Right lobe of liver (tissue), 6 donors: ENCODE data around the gene DLG2. TPM values are rescaled to one million over a fixed set of nuclear protein-coding genes. Genes with fewer than 3 reads are reported as not detected.

Experiments
- ATAC-seq, 4 donors: fragments of 200-7000 bp; cut with Tn5 transposase; one replicate each; pipeline ENCODE4 v1.9.1; 2020; ENCODE audit warnings: mild to moderate bottlenecking in 4 of 4, moderate library complexity in 4 of 4
- DNase-seq, 3 donors: peaks; one replicate each; pipeline ENCODE4 v3.0.0-alpha.2; 2020
- H3K27ac ChIP-seq, 3 donors: fragments of 200-600 bp; one replicate each; pipeline ENCODE4 v1.8.0; 2022
- H3K27me3 ChIP-seq, 2 donors: fragments of 200-600 bp; one replicate each; pipeline ENCODE4 v1.8.0; 2022
- H3K36me3 ChIP-seq, 4 donors: fragments of 200-600 bp; sonication (generic) in 1 of 4; one replicate each; pipeline versions ENCODE4 v1.5.1 to v1.8.0; 2017 to 2022; ENCODE audit warnings: control low read depth in 1 of 4
- H3K4me1 ChIP-seq, 4 donors: fragments of 200-600 bp; sonication (generic) in 1 of 4; one replicate each; pipeline versions ENCODE4 v1.5.1 to v1.8.0; 2017 to 2022; ENCODE audit warnings: control low read depth in 1 of 4
- H3K4me3 ChIP-seq, 3 donors: fragments of 200-600 bp; one replicate each; pipeline ENCODE4 v1.8.0; 2022
- H3K9me3 ChIP-seq, 4 donors: fragments of 200-600 bp; sonication (generic) in 1 of 4; one replicate each; pipeline versions ENCODE4 v1.5.1 to v1.8.0; 2017 to 2022; ENCODE audit warnings: control low read depth in 1 of 4
- POLR2A ChIP-seq: fragments of 450-650 bp; IDR thresholded peaks from one replicate; pipeline ENCODE4 v1.6.1; 2017; ENCODE audit warnings: antibody characterized with exemption, mild to moderate bottlenecking
- WGBS: methylation state at CpG from one replicate; pipeline ENCODE4 v1.1.6; 2018; ENCODE audit warnings: low coverage, low lambda C conversion rate; ENCODE audit not compliant: insufficient coverage; ENCODE audit errors: missing lambda C conversion rate; 5-methylcytosine and 5-hydroxymethylcytosine counted together
- intact Hi-C, 2 donors: fragments of 100-400 bp; cut with DNase I; formaldehyde crosslinking; loops; one replicate each; pipeline versions ENCODE4 v1.11.2 to v1.14.1; 2022
- total RNA-seq, 6 experiments: library from RNA; depleted of rRNA in 2 of 6; stranded (reverse); fragments of >200 nt in 2 of 6; fragmentation: NEBNext Ultra II Directional in 3 of 6; extraction: Animal tissue kit (Norgen Biotek cat#: 25700) in 3 of 6; gene quantifications; one replicate each; pipeline versions ENCODE4 v1.1.0 to v1.2.4, GENCODE V29; 2016 to 2023
- TF ChIP-seq, protein P1 (sequence below), 4 donors: fragments of 200-600 bp in 3 of 4; fragments of 450-650 bp in 1 of 4; IDR thresholded peaks; one replicate each; pipeline versions ENCODE4 v1.5.1 to v1.8.0; 2016 to 2022; ENCODE audit warnings: antibody characterized with exemption in 4 of 4, mild to moderate bottlenecking in 2 of 4
- donor health status: DM: no; HTN: yes; CAD: no.
- donor health status: DM: no; HTN: no; CAD: no.
- donor health status: DM: no; HTN: no; CAD: no.
- donor health status: DM: no; HTN: yes; CAD: no.
- donor health status: DM: no; HTN: yes; CAD: no.

Gene DLG2
- total RNA-seq, 6 experiments from 2014 or later = 1.2 to 6.4 (median 2.5) TPM

- DNase-seq (no peak), ATAC-seq (no peak)
- WGBS = 32% methylated on average over 4 of the region's 4 CpGs
- Histone ChIP-seq H3K27me3 (no peaks in the 10 kb centered on the region), H3K4me3 (no peak overlapping the region), H3K4me1 (peaks cover 0 to 2% (median 0%) of the 10 kb centered on the region in 4 donors), H3K9me3 (no peaks in the 10 kb centered on the region), H3K36me3 (no peaks in the 10 kb centered on the region), H3K27ac (no peak overlapping the region)
- intact Hi-C loops = no loop called here
- TF ChIP-seq, protein P1, sequence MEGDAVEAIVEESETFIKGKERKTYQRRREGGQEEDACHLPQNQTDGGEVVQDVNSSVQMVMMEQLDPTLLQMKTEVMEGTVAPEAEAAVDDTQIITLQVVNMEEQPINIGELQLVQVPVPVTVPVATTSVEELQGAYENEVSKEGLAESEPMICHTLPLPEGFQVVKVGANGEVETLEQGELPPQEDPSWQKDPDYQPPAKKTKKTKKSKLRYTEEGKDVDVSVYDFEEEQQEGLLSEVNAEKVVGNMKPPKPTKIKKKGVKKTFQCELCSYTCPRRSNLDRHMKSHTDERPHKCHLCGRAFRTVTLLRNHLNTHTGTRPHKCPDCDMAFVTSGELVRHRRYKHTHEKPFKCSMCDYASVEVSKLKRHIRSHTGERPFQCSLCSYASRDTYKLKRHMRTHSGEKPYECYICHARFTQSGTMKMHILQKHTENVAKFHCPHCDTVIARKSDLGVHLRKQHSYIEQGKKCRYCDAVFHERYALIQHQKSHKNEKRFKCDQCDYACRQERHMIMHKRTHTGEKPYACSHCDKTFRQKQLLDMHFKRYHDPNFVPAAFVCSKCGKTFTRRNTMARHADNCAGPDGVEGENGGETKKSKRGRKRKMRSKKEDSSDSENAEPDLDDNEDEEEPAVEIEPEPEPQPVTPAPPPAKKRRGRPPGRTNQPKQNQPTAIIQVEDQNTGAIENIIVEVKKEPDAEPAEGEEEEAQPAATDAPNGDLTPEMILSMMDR (IDR thresholded peaks at IDR 0.05) = no peak
- TF ChIP-seq POLR2A = no peak
These were observed 702.9 kb downstream of the DLG2 start for GRCh38 chr11:84924154-84924692.

- Histone ChIP-seq H3K9me3 (no peaks in the 10 kb centered on the region), H3K27me3 (no peaks in the 10 kb centered on the region), H3K36me3 (no peaks in the 10 kb centered on the region), H3K27ac (no peak overlapping the region), H3K4me3 (no peak overlapping the region), H3K4me1 (peaks cover 0 to 1% (median 0%) of the 10 kb centered on the region in 4 donors)
- ATAC-seq (no peak), DNase-seq (no peak)
- TF ChIP-seq, protein P1 (IDR thresholded peaks at IDR 0.05) = no peak
- no peak for TF ChIP-seq POLR2A
- 83% methylated on average over 4 of the region's 4 CpGs for WGBS
- intact Hi-C loops = no loop called here
These were observed 703.7 kb downstream of the DLG2 start for GRCh38 chr11:84923489-84923888.

GRCh38 chr11:84922836-84923235 lies 704.3 kb downstream of the DLG2 start:
- 25% methylated on average over 11 of the region's 13 CpGs for WGBS
- TF ChIP-seq, protein P1 (IDR thresholded peaks at IDR 0.05) = no peak
- no peak for TF ChIP-seq POLR2A
- ATAC-seq (no peak), DNase-seq (no peak)
- Histone ChIP-seq H3K27me3 (no peaks in the 10 kb centered on the region), H3K27ac (no peak overlapping the region), H3K4me3 (no peak overlapping the region), H3K36me3 (no peaks in the 10 kb centered on the region), H3K9me3 (no peaks in the 10 kb centered on the region), H3K4me1 (no peaks in the 10 kb centered on the region)
- intact Hi-C loops = no loop called here

DNA sequence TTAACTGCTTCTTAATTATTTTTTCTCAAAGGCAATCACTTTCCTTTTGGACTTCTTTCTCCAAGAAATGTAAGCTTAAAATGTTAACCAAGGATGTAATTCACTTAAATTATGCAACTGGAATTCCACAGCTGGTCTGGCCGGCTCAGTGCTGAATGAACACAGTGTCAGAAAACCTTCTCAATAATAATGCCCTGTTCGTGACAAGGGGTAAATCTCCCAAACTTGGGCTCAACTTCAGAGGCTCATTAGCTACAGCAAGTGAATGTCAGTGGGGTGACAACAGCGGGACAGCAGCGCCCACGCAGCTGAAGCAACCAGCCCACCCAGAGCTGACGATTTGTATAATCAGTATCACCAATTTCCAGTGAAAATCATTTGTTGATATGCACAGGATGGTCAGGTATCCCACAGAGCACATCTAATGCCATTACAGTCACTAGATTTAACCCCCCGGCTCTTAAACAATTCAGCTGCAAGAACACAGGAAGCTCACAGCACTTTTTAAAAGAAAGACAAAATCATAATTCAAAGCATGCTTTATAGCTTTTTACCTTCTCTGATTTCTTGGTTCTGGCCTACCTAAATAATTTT lies 704.8 kb downstream of the DLG2 start:
- no peak overlapping the region for H3K27ac ChIP-seq
- no peaks in the 10 kb centered on the region for H3K27me3 ChIP-seq
- no peak overlapping the region for H3K4me3 ChIP-seq
- H3K36me3 ChIP-seq = no peaks in the 10 kb centered on the region
- H3K4me1 ChIP-seq = no peaks in the 10 kb centered on the region
- intact Hi-C loops = no loop called here
- no peaks in the 10 kb centered on the region for H3K9me3 ChIP-seq
- TF ChIP-seq POLR2A = no peak
- TF ChIP-seq, protein P1 (IDR thresholded peaks at IDR 0.05) = no peak
- no peak for DNase-seq
- no peak for ATAC-seq
- WGBS = 29% methylated on average over 7 of the region's 7 CpGs
